ENCODE data around the gene PTPA.

DNA sequence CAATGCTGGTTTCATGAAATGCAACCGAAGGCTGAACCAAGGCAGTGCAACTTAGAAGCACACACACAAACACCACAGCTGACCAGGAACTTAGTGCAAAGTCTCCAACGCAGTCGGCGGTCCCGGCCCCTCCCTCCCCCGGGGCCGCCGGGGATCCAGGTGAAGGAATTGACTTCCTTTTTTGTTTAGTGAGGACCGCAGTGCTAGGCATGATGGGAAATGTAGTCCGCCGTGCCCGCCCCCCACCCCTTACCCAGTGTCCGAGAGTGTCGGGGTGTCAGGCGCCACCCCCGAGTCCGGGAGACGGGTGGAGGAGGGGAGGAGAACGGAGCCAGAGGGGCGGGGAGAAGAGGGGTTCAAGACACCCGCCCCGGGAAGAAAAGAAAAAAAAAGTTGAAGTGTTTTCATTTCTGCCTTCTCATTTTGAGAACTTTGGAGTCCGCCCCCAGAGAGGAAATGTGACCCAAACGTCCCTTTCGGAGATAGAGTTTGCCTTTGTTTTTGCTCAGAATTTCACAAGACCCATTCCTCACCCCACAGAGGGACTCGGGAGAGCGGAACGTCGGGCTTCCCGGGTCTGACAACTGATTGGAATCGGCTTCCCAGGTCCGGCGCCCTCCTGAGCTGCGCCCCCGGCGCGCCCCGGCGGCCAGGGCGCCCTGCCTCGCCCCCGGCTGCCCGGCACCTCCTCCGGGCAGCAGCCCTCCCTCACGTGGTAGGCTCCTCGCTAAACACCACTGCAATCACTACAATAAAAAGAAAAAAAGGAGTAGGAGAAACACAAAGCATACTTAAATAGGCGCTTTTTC lies 64.8 kb downstream of the PTPA start:
- TF ChIP-seq RARB (CRISPR knock-in tag; IDR thresholded peaks at IDR 0.05) (no peak), ARNTL (CRISPR knock-in tag; IDR thresholded peaks at IDR 0.05; ENCODE audit: borderline replicate concordance, low read depth) (no peak)

Data from SK-N-SH treated with all-trans-retinoic acid at 6 μM for 48 hours (cell line).